ENCODE measurements around the gene HOXB8. TPM values are rescaled to one million over a fixed set of nuclear protein-coding genes. Genes with fewer than 3 reads are reported as not detected.

HOXB8 gene
- total and polyA plus RNA-seq, 12 donors: 0.55 TPM; not detected in 11

DNA sequence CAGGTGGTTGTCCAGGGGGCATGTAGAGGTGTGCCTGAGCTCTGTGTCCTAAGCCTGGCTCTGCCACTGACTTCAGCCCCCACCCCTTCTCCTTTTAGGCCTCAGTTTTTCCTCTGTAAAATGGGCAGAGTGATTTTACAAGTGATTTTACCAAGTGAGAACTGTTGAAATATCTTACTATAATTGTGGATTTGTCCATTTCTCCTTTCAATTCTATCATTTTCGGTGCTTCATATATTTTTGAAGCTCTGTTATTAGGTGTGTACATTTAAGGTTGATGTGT is 32.8 kb upstream of the HOXB8 start:
- 65 to 76% methylated on average over 1 of the region's 1 CpG for WGBS, 2 donors
- Histone ChIP-seq H3K4me3 (no peak overlapping the region), H3K4me1 (peaks cover 0 to 15% (median 4%) of the 10 kb centered on the region in 9 donors)

DNA sequence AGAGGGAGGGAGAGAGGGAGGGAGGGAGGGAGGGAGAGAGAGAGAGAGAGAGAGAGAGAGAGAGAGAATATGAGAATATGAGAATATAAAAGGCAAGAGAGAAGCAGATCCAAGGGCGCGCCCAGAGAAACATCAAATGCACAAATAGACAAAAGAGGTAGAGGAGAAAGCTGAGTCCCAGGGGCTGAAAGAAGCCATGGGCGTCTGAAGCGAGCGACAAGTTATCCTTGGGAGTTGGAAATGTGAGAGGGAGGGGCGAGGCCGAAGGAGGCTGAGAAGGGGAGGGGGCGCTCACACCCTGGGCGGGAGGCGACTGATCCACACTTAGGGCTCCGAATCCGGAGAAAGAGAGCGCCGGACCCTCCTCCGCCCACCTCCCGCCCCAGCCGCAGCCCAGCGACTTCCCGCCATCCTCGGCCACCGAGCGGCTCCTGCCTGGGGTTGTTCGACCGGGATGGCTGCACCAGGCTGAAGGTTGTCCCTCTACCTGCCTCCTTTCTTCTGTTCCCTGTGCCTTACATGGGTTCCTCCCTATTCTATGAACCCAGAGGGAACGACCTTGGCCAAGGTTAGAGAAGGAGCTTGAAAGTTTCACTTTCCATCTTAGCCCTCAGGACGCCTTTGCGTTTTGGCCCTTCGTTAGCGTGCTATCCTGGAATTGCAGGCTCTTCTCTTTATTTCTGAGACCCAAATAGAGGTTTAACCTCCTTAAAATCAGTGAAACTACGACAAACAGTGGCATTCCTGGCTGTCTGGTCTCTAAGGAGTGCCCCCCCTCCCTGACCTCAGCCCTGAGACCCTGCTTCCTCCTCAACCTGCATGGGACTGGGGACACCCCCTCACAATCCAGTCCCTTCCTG is 32.2 kb upstream of the HOXB8 start:
- Histone ChIP-seq H3K4me3 (peak overlapping the region in 9 of 10 donors; percentile 19 to 48 (median 36)), H3K9me3 (peaks cover 0 to 5% (median 0%) of the 10 kb centered on the region in 11 donors), H3K27me3 (peaks cover 24 to 99% (median 92%) of the 10 kb centered on the region in 7 donors), H3K4me1 (peaks cover 0 to 18% (median 4%) of the 10 kb centered on the region in 9 donors), H3K27ac (no peak overlapping the region), H3K36me3 (no peaks in the 10 kb centered on the region)
- ATAC-seq: no peak
- no peak for DNase-seq
- intact Hi-C loops (cut with DNase I): no loop called here
- TF ChIP-seq CTCF (IDR thresholded peaks at IDR 0.05): no peak
- WGBS, 2 donors: 1% methylated on average over 30 of the region's 30 CpGs

More for the DNA sequence above, 32.8 kb upstream of the HOXB8 start:
- Histone ChIP-seq H3K36me3 (no peaks in the 10 kb centered on the region), H3K27me3 (peaks cover 18 to 99% (median 90%) of the 10 kb centered on the region in 7 donors), H3K27ac (no peak overlapping the region), H3K9me3 (peaks cover 0 to 5% (median 0%) of the 10 kb centered on the region in 11 donors)
- intact Hi-C loops (cut with DNase I): no loop called here
- TF ChIP-seq CTCF (IDR thresholded peaks at IDR 0.05): no peak
- ATAC-seq: no peak
- DNase-seq: no peak

GRCh38 chr17:48646183-48647102 is 31.4 kb upstream of the HOXB8 start:
- Histone ChIP-seq H3K27me3 (peaks cover 33 to 99% (median 98%) of the 10 kb centered on the region in 7 donors), H3K4me3 (peak overlapping the region in 2 of 10 donors; percentile 6 to 48), H3K9me3 (no peaks in the 10 kb centered on the region), H3K27ac (no peak overlapping the region), H3K36me3 (no peaks in the 10 kb centered on the region), H3K4me1 (peaks cover 0 to 20% (median 4%) of the 10 kb centered on the region in 9 donors)
- intact Hi-C loops (cut with DNase I): no loop called here
- WGBS, 2 donors: 1 to 2% methylated on average over 80 of the region's 80 CpGs
- no peak for DNase-seq
- no peak for TF ChIP-seq CTCF (IDR thresholded peaks at IDR 0.05)
- ATAC-seq: no peak

- Histone ChIP-seq H3K36me3 (no peaks in the 10 kb centered on the region), H3K9me3 (no peaks in the 10 kb centered on the region), H3K4me1 (peaks cover 0 to 20% (median 4%) of the 10 kb centered on the region in 9 donors), H3K4me3 (no peak overlapping the region), H3K27me3 (peaks cover 39 to 100% (median 99%) of the 10 kb centered on the region in 7 donors), H3K27ac (no peak overlapping the region)
- DNase-seq (no peak), ATAC-seq (no peak)
- WGBS, 2 donors: 12 to 19% methylated on average over 14 of the region's 14 CpGs
- intact Hi-C loops (cut with DNase I): no loop called here
- TF ChIP-seq CTCF (IDR thresholded peaks at IDR 0.05): no peak
Measured at GRCh38 chr17:48645639-48646182, 30.6 kb upstream of the HOXB8 start.
